HG03175 (cell line): ENCODE measurements around the gene ERAS.
"Not testable (repeated sequence)": the region's sequence is repeated elsewhere in the genome, so short reads cannot be mapped to it uniquely, and the experiment has no call there.

Source experiments
- ATAC-seq: cut with Tn5 transposase; IDR thresholded peaks from one replicate; pipeline ENCODE4 v1.9.1; 2021; ENCODE audit warnings: mild to moderate bottlenecking, moderate library complexity; ENCODE audit not compliant: unreplicated experiment

The ERAS gene

GRCh38 chrX:48794911-48795515, 31.3 kb upstream of the ERAS start:
- no peak for ATAC-seq

- no peak for ATAC-seq
These were observed 28.0 kb upstream of the ERAS start for GRCh38 chrX:48798318-48798717.

- ATAC-seq, result no peak
These were observed 25.6 kb upstream of the ERAS start for GRCh38 chrX:48800574-48801279.

- ATAC-seq, result peak; percentile 85
These were observed 24.8 kb upstream of the ERAS start, which contains the start of gene HDAC6 for GRCh38 chrX:48801280-48802088. Gene HDAC6 (plus strand): TSS chrX:48802067. CDS start chrX:48802693, 626 bp downstream.

GRCh38 chrX:48802089-48802904, 24.0 kb upstream of the ERAS start:
- ATAC-seq, result peak; percentile 48

GRCh38 chrX:48802905-48803200, 23.5 kb upstream of the ERAS start:
- ATAC-seq, result no peak

GRCh38 chrX:48806081-48806480, 20.2 kb upstream of the ERAS start:
- no peak for ATAC-seq

GRCh38 chrX:48813644-48814043, 12.7 kb upstream of the ERAS start:
- ATAC-seq, result no peak

- no peak for ATAC-seq
These were observed 11.6 kb upstream of the ERAS start for GRCh38 chrX:48814722-48815121.

- ATAC-seq, result no peak
These were observed 11.0 kb upstream of the ERAS start for GRCh38 chrX:48815266-48815665.

GRCh38 chrX:48816014-48816810, 10.1 kb upstream of the ERAS start:
- no peak for ATAC-seq

GRCh38 chrX:48818098-48818497, 8.2 kb upstream of the ERAS start:
- ATAC-seq, result no peak

GRCh38 chrX:48818866-48819265, 7.4 kb upstream of the ERAS start:
- no peak for ATAC-seq

- not testable (repeated sequence) for ATAC-seq
These were observed 6.9 kb upstream of the ERAS start for GRCh38 chrX:48819394-48819793.

GRCh38 chrX:48823053-48823452, 3.3 kb upstream of the ERAS start:
- ATAC-seq, result no peak

- ATAC-seq, result no peak
These were observed 2.2 kb upstream of the ERAS start for GRCh38 chrX:48824066-48824465.

GRCh38 chrX:48826876-48827653, 752 bp downstream of the ERAS start:
- no peak for ATAC-seq

- no peak for ATAC-seq
These were observed 1.3 kb downstream of the ERAS start for GRCh38 chrX:48827654-48827968.

- ATAC-seq, result no peak
These were observed 2.9 kb downstream of the ERAS start for GRCh38 chrX:48829016-48829735.
